WTC11 (cell line): ENCODE measurements around the gene MYL6B. TPM values are rescaled to one million over a fixed set of nuclear protein-coding genes. Genes with fewer than 3 reads are reported as not detected.

ENCODE experiments used
- ATAC-seq: fragments of 200-7000 bp; cut with Tn5 transposase; 2 replicates; pipeline ENCODE4 v1.10.0; 2021; ENCODE audit warnings: mild to moderate bottlenecking, moderate library complexity
- Bru-seq: library from RNA; stranded (reverse); fragments of 400-500 nt; gene quantifications from one replicate; lab custom pipeline; 2021; lab: Mats Ljungman, UMichigan
- CTCF ChIA-PET: fragments of 300-600 bp; sonication (Branson Sonifier 250); formaldehyde crosslinking; loops from one replicate; lab custom pipeline; 2021; ENCODE audit warnings: antibody characterized with exemption; lab: Charles Lee
- POLR2A ChIA-PET: fragments of 350-600 bp; sonication (Branson Sonifier 250); formaldehyde crosslinking; loops from one replicate; lab custom pipeline; 2021; ENCODE audit warnings: antibody characterized with exemption; lab: Charles Lee
- DNase-seq: peaks from one replicate; pipeline ENCODE4 v3.0.0; 2021; ENCODE audit warnings: low spot score
- H3K27ac Mint-ChIP-seq: 2 replicates; pipeline ENCODE4 v1.8.0; 2021; ENCODE audit warnings: mixed read lengths
- H3K27me3 Mint-ChIP-seq: 2 replicates; pipeline ENCODE4 v1.8.0; 2021; ENCODE audit warnings: low read depth, mild to moderate bottlenecking, moderate library complexity, mixed read lengths
- H3K36me3 Mint-ChIP-seq: 2 replicates; pipeline ENCODE4 v1.8.0; 2021; ENCODE audit warnings: mixed read lengths
- H3K4me1 Mint-ChIP-seq: 2 replicates; pipeline ENCODE4 v1.8.0; 2022; ENCODE audit warnings: mixed read lengths
- H3K4me3 Mint-ChIP-seq: 2 replicates; pipeline ENCODE4 v1.8.0; 2021; ENCODE audit warnings: mild to moderate bottlenecking, moderate library complexity, mixed read lengths
- H3K9me3 Mint-ChIP-seq: 2 replicates; pipeline ENCODE4 v1.8.0; 2021; ENCODE audit warnings: mixed read lengths
- CBFB ChIP-seq: sonication (generic); formaldehyde crosslinking; IDR thresholded peaks from 2 replicates; pipeline ENCODE4 v1.8.1; 2022; ENCODE audit warnings: mild to moderate bottlenecking, low read depth, missing genetic modification reagents
- CREM ChIP-seq: sonication (generic); formaldehyde crosslinking; IDR thresholded peaks from 2 replicates; pipeline ENCODE4 v1.8.1; 2022; ENCODE audit warnings: mild to moderate bottlenecking, missing genetic modification reagents, moderate library complexity
- ELF4 ChIP-seq: sonication (generic); formaldehyde crosslinking; IDR thresholded peaks from 2 replicates; pipeline ENCODE4 v1.8.1; 2022; ENCODE audit warnings: low read depth, mild to moderate bottlenecking, moderate library complexity, missing genetic modification reagents
- FOXK1 ChIP-seq: sonication (generic); formaldehyde crosslinking; IDR thresholded peaks from 2 replicates; pipeline ENCODE4 v1.8.0; 2022; ENCODE audit warnings: mild to moderate bottlenecking, moderate library complexity, missing genetic modification reagents
- FOXP4 ChIP-seq: sonication (generic); formaldehyde crosslinking; IDR thresholded peaks from 2 replicates; pipeline ENCODE4 v1.8.0; 2022; ENCODE audit warnings: mild to moderate bottlenecking, missing genetic modification reagents
- GABPB1 ChIP-seq: sonication (generic); formaldehyde crosslinking; IDR thresholded peaks from 2 replicates; pipeline ENCODE4 v1.8.1; 2023; ENCODE audit warnings: mild to moderate bottlenecking, missing genetic modification reagents
- HMGXB4 ChIP-seq: sonication (generic); formaldehyde crosslinking; IDR thresholded peaks from 2 replicates; pipeline ENCODE4 v1.8.1; 2023; ENCODE audit warnings: mild to moderate bottlenecking, moderate library complexity, missing genetic modification reagents
- JUN ChIP-seq: sonication (generic); formaldehyde crosslinking; IDR thresholded peaks from 2 replicates; pipeline ENCODE4 v1.8.0; 2023; ENCODE audit warnings: mild to moderate bottlenecking, missing genetic modification reagents
- MYBL2 ChIP-seq: sonication (generic); formaldehyde crosslinking; IDR thresholded peaks from 2 replicates; pipeline ENCODE4 v1.8.1; 2023; ENCODE audit warnings: mild to moderate bottlenecking, moderate library complexity, missing genetic modification reagents
- NR3C1 ChIP-seq: sonication (generic); formaldehyde crosslinking; conservative IDR thresholded peaks from 2 replicates; pipeline ENCODE4 v1.8.1; 2023; ENCODE audit warnings: low read depth, mild to moderate bottlenecking, missing genetic modification reagents
- PRRX2 ChIP-seq: fragments of 250-450 bp; sonication (Bioruptor Pico); IDR thresholded peaks from 2 replicates; pipeline ENCODE4 v1.8.0; 2021; ENCODE audit warnings: mild to moderate bottlenecking
- SOX15 ChIP-seq: fragments of 250-450 bp; sonication (Bioruptor Pico); IDR thresholded peaks from 2 replicates; pipeline ENCODE4 v1.9.0; 2021; ENCODE audit warnings: mild to moderate bottlenecking
- SP1 ChIP-seq: sonication (generic); formaldehyde crosslinking; conservative IDR thresholded peaks from 2 replicates; pipeline ENCODE4 v1.8.1; 2022; ENCODE audit warnings: missing genetic modification reagents
- USF1 ChIP-seq: sonication (generic); formaldehyde crosslinking; IDR thresholded peaks from 2 replicates; pipeline ENCODE4 v1.8.0; 2022; ENCODE audit warnings: mild to moderate bottlenecking, missing genetic modification reagents
- USF2 ChIP-seq: sonication (generic); formaldehyde crosslinking; IDR thresholded peaks from 2 replicates; pipeline ENCODE4 v1.8.1; 2023; ENCODE audit warnings: mild to moderate bottlenecking, missing genetic modification reagents, moderate library complexity
- ZNF317 ChIP-seq: sonication (generic); formaldehyde crosslinking; IDR thresholded peaks from 2 replicates; pipeline ENCODE4 v1.8.1; 2023; ENCODE audit warnings: low read depth, mild to moderate bottlenecking, moderate library complexity, missing genetic modification reagents, borderline replicate concordance
- ZNF423 ChIP-seq: fragments of 250-450 bp; sonication (Bioruptor Pico); IDR thresholded peaks from 2 replicates; pipeline ENCODE4 v2.1.2; 2022; ENCODE audit warnings: mild to moderate bottlenecking, moderate library complexity
- long read RNA-seq, 3 experiments: library from RNA in 1 of 3; library from capped mRNA in 1 of 3; library from polyadenylated mRNA in 1 of 3; unstranded in 2 of 3; stranded (forward) in 1 of 3; transcript quantifications; one replicate each; pipeline ENCODE4 v2.0.0, GENCODE V29; 2021
- total RNA-seq: library from RNA; stranded (reverse); gene quantifications from 3 replicates; pipeline ENCODE4 v1.2.3, GENCODE V29; 2021
- TF ChIP-seq, protein P1 (sequence below): fragments of 250-450 bp; sonication (Bioruptor Pico); IDR thresholded peaks from 2 replicates; pipeline ENCODE4 v2.1.2; 2022; ENCODE audit warnings: mild to moderate bottlenecking, moderate library complexity
- TF ChIP-seq, protein P2 (sequence below): sonication (generic); formaldehyde crosslinking; conservative IDR thresholded peaks from 2 replicates; pipeline ENCODE4 v1.8.1; 2023; ENCODE audit warnings: mild to moderate bottlenecking, low read depth, missing genetic modification reagents, moderate library complexity
- TF ChIP-seq, protein P3 (sequence below): sonication (generic); formaldehyde crosslinking; IDR thresholded peaks from 2 replicates; pipeline ENCODE4 v1.8.0; 2022; ENCODE audit warnings: missing genetic modification reagents

The MYL6B gene
- total RNA-seq (171 to 180 TPM (median 173 TPM) in 3 replicates), Bru-seq, nascent RNA (percentile 80 among the genes with signal in this experiment)
- long read RNA-seq, experiment 1, partial matches to known transcripts, result 23 of 97 reads
- long read RNA-seq, experiment 1, other reads (novel, unspliced or antisense), result 62 of 97 reads
- long read RNA-seq, experiment 2, partial matches to known transcripts, result 76 of 150 reads
- long read RNA-seq, experiment 2, other reads (novel, unspliced or antisense), result 73 of 150 reads
- long read RNA-seq, experiment 3, transcript MYL6B-207 (8 exons, 1,034 nt), result major isoform, 5 of 170 reads
- long read RNA-seq, experiment 3, partial matches to known transcripts, result 7 of 170 reads
- long read RNA-seq, experiment 3, other reads (novel, unspliced or antisense), result 155 of 170 reads

DNA sequence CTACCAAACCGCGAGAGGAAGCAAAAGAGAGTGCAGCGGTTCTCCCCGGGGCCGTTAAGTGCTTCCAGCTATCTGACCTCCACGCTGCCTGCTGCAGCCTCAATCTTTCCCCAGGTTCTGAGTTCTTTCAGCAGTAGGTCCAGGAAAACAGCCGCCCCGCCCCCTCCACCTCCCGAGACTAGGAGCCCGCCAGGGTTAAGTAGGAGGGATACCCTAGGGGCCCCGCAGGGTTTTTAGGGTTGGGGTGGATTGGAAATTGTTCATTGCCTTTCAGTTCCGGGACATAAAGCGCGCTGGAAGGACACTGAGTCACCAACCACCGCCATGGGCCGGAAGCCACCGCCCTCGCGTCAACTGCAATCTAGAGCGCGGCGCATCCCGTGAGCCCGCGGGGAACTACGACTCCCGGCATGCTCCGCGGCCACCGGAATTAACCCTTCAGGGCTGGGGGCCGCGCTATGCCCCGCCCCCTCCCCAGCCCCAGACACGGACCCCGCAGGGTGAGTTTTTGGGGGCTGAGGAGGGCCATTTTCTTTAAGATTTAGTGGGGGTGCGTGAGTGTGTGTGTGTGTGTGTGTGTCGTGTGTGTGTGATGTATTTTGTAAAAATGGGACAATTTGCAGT, at the start of gene MYL6B:
Gene MYL6B (plus strand): TSS at position 456 of the 624 bp plus-strand sequence. CDS start 1,332 bp downstream, outside the sequence.
- TF ChIP-seq, protein P1, sequence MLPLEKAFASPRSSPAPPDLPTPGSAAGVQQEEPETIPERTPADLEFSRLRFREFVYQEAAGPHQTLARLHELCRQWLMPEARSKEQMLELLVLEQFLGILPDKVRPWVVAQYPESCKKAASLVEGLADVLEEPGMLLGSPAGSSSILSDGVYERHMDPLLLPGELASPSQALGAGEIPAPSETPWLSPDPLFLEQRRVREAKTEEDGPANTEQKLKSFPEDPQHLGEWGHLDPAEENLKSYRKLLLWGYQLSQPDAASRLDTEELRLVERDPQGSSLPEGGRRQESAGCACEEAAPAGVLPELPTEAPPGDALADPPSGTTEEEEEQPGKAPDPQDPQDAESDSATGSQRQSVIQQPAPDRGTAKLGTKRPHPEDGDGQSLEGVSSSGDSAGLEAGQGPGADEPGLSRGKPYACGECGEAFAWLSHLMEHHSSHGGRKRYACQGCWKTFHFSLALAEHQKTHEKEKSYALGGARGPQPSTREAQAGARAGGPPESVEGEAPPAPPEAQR (CRISPR knock-in tag), result no peak
- 0 out of 2 replicates have a peak, but pooled peaks have one; percentile 21 for TF ChIP-seq FOXP4
- peak; percentile 89 for TF ChIP-seq SP1 (CRISPR knock-in tag)
- TF ChIP-seq ELF4 (CRISPR knock-in tag), result no peak
- peak; percentile 77; the same call in 1 of the 2 replicates for TF ChIP-seq CREM (CRISPR knock-in tag)
- peak; percentile 65 for TF ChIP-seq MYBL2 (CRISPR knock-in tag)
- TF ChIP-seq SOX15, result no peak
- no peak for TF ChIP-seq ZNF423 (CRISPR knock-in tag)
- no peak for TF ChIP-seq NR3C1 (CRISPR knock-in tag)
- TF ChIP-seq FOXK1, result peak; percentile 70
- TF ChIP-seq GABPB1 (CRISPR knock-in tag), result peak; percentile 57; the same call in 1 of the 2 replicates
- TF ChIP-seq, protein P2, sequence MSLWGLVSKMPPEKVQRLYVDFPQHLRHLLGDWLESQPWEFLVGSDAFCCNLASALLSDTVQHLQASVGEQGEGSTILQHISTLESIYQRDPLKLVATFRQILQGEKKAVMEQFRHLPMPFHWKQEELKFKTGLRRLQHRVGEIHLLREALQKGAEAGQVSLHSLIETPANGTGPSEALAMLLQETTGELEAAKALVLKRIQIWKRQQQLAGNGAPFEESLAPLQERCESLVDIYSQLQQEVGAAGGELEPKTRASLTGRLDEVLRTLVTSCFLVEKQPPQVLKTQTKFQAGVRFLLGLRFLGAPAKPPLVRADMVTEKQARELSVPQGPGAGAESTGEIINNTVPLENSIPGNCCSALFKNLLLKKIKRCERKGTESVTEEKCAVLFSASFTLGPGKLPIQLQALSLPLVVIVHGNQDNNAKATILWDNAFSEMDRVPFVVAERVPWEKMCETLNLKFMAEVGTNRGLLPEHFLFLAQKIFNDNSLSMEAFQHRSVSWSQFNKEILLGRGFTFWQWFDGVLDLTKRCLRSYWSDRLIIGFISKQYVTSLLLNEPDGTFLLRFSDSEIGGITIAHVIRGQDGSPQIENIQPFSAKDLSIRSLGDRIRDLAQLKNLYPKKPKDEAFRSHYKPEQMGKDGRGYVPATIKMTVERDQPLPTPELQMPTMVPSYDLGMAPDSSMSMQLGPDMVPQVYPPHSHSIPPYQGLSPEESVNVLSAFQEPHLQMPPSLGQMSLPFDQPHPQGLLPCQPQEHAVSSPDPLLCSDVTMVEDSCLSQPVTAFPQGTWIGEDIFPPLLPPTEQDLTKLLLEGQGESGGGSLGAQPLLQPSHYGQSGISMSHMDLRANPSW (CRISPR knock-in tag), result no peak
- TF ChIP-seq JUN (CRISPR knock-in tag), result no peak
- TF ChIP-seq, protein P3, sequence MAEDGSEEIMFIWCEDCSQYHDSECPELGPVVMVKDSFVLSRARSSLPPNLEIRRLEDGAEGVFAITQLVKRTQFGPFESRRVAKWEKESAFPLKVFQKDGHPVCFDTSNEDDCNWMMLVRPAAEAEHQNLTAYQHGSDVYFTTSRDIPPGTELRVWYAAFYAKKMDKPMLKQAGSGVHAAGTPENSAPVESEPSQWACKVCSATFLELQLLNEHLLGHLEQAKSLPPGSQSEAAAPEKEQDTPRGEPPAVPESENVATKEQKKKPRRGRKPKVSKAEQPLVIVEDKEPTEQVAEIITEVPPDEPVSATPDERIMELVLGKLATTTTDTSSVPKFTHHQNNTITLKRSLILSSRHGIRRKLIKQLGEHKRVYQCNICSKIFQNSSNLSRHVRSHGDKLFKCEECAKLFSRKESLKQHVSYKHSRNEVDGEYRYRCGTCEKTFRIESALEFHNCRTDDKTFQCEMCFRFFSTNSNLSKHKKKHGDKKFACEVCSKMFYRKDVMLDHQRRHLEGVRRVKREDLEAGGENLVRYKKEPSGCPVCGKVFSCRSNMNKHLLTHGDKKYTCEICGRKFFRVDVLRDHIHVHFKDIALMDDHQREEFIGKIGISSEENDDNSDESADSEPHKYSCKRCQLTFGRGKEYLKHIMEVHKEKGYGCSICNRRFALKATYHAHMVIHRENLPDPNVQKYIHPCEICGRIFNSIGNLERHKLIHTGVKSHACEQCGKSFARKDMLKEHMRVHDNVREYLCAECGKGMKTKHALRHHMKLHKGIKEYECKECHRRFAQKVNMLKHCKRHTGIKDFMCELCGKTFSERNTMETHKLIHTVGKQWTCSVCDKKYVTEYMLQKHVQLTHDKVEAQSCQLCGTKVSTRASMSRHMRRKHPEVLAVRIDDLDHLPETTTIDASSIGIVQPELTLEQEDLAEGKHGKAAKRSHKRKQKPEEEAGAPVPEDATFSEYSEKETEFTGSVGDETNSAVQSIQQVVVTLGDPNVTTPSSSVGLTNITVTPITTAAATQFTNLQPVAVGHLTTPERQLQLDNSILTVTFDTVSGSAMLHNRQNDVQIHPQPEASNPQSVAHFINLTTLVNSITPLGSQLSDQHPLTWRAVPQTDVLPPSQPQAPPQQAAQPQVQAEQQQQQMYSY (CRISPR knock-in tag), result no peak
- TF ChIP-seq PRRX2 (CRISPR knock-in tag), result no peak
- 0 out of 2 replicates have a peak, but pooled peaks have one; percentile 29 for TF ChIP-seq HMGXB4 (CRISPR knock-in tag)
- TF ChIP-seq USF1 (CRISPR knock-in tag), result no peak
- no peak for TF ChIP-seq USF2 (CRISPR knock-in tag)
- no peak for TF ChIP-seq CBFB (CRISPR knock-in tag)
- no peak for TF ChIP-seq ZNF317 (CRISPR knock-in tag)
- ChIA-PET CTCF (interaction anchor here (1.0 to 3.0 kb wide), 12 partner anchors 10 to 1190 kb away, joined by 3 to 25 read pairs (median 6); partner anchors contain the start of genes ANKRD52, ESYT1, RNF41 and SMARCC2), POLR2A (interaction anchor here (1.0 to 1.9 kb wide), 5 partner anchors 10 to 70 kb away, joined by 5 to 15 read pairs (median 7); partner anchors contain the start of genes ESYT1, RNF41 and ZC3H10)
- Mint-ChIP-seq H3K36me3 (peaks cover 17% of the 10 kb centered on the region), H3K27me3 (no peaks in the 10 kb centered on the region), H3K27ac (peak within 1 kb of the TSS; percentile 88), H3K4me3 (peak within 1 kb of the TSS; percentile 93), H3K9me3 (no peaks in the 10 kb centered on the region), H3K4me1 (peaks cover 16% of the 10 kb centered on the region)
- DNase-seq, result peak; percentile 91
- ATAC-seq, result peak; percentile 79
